ENCODE measurements around the gene ASPA.
"Not testable (repeated sequence)": the region's sequence is repeated elsewhere in the genome, so short reads cannot be mapped to it uniquely, and the experiment has no call there.

ASPA gene

GRCh38 chr17:3507071-3507470 is 31.3 kb downstream of the ASPA start:
- no peak overlapping the region for H3K4me3 ChIP-seq (ENCODE audit: low read length)
- DNase-seq (ENCODE audit: low read depth): no peak
- TF ChIP-seq CTCF (conservative IDR thresholded peaks at IDR 0.05; ENCODE audit: low read length): no peak

- no peak overlapping the region for H3K4me3 ChIP-seq (ENCODE audit: low read length)
- DNase-seq (ENCODE audit: low read depth): no peak
- TF ChIP-seq CTCF (conservative IDR thresholded peaks at IDR 0.05; ENCODE audit: low read length): no peak
Measured at GRCh38 chr17:3507869-3508268, 32.1 kb downstream of the ASPA start.

GRCh38 chr17:3510090-3510489 is 34.3 kb downstream of the ASPA start:
- DNase-seq (ENCODE audit: low read depth): no peak
- no peak for TF ChIP-seq CTCF (conservative IDR thresholded peaks at IDR 0.05; ENCODE audit: low read length)
- no peak overlapping the region for H3K4me3 ChIP-seq (ENCODE audit: low read length)

- no peak for TF ChIP-seq CTCF (conservative IDR thresholded peaks at IDR 0.05; ENCODE audit: low read length)
- no peak overlapping the region for H3K4me3 ChIP-seq (ENCODE audit: low read length)
- peak; percentile 95 for DNase-seq (ENCODE audit: low read depth)
Measured at GRCh38 chr17:3511852-3512504, 36.2 kb downstream of the ASPA start.

- no peak for TF ChIP-seq CTCF (conservative IDR thresholded peaks at IDR 0.05; ENCODE audit: low read length)
- H3K4me3 ChIP-seq (ENCODE audit: low read length): no peak overlapping the region
- DNase-seq (ENCODE audit: low read depth): peak; percentile 92
Measured at GRCh38 chr17:3512505-3513171, 36.8 kb downstream of the ASPA start.

GRCh38 chr17:3513305-3514035 is 37.7 kb downstream of the ASPA start:
- no peak for DNase-seq (ENCODE audit: low read depth)
- H3K4me3 ChIP-seq (ENCODE audit: low read length): no peak overlapping the region
- no peak for TF ChIP-seq CTCF (conservative IDR thresholded peaks at IDR 0.05; ENCODE audit: low read length)

- not testable (repeated sequence) for H3K4me3 ChIP-seq (ENCODE audit: low read length); DNase-seq (ENCODE audit: low read depth)
Measured at GRCh38 chr17:3514167-3514566, 38.4 kb downstream of the ASPA start.

Data from AG10803 (cell line).